NCI-H2171 treated with DMSO at 0.1 percent for 48 hours (cell line): Measurements from ENCODE around the gene DPYSL3.

ENCODE experiments used
- DNase-seq: peaks from one replicate; lab custom pipeline; 2025; lab: John Stamatoyannopoulos, UW

Gene DPYSL3

GRCh38 chr5:147472664-147473475 is 37.0 kb downstream of the DPYSL3 start:
- DNase-seq, result no peak

GRCh38 chr5:147467973-147468508 is 41.8 kb downstream of the DPYSL3 start:
- no peak for DNase-seq

- no peak for DNase-seq
Observed at GRCh38 chr5:147466360-147466980, 43.4 kb downstream of the DPYSL3 start.

- no peak for DNase-seq
Observed at GRCh38 chr5:147465747-147466146, 44.1 kb downstream of the DPYSL3 start.

GRCh38 chr5:147464211-147464610 is 45.7 kb downstream of the DPYSL3 start:
- no peak for DNase-seq

- no peak for DNase-seq
Observed at GRCh38 chr5:147461915-147462314, 48.0 kb downstream of the DPYSL3 start.

GRCh38 chr5:147460380-147460779 is 49.5 kb downstream of the DPYSL3 start:
- DNase-seq, result no peak

GRCh38 chr5:147458581-147458980 is 51.3 kb downstream of the DPYSL3 start:
- no peak for DNase-seq

- no peak for DNase-seq
Observed at GRCh38 chr5:147455822-147456450, 53.9 kb downstream of the DPYSL3 start.

GRCh38 chr5:147454996-147455677 is 54.7 kb downstream of the DPYSL3 start:
- DNase-seq, result no peak

- peak; percentile 87 for DNase-seq
Observed at GRCh38 chr5:147453875-147454814, 55.7 kb downstream of the DPYSL3 start.

GRCh38 chr5:147452165-147452811 is 57.6 kb downstream of the DPYSL3 start:
- DNase-seq, result peak; percentile 48

- DNase-seq, result no peak
Observed at GRCh38 chr5:147451193-147451592, 58.7 kb downstream of the DPYSL3 start.

- DNase-seq, result no peak
Observed at GRCh38 chr5:147450606-147451005, 59.3 kb downstream of the DPYSL3 start.

GRCh38 chr5:147448766-147449165 is 61.1 kb downstream of the DPYSL3 start:
- DNase-seq, result no peak

- peak; percentile 1 for DNase-seq
Observed at GRCh38 chr5:147446523-147446922, 63.3 kb downstream of the DPYSL3 start.

- DNase-seq, result no peak
Observed at GRCh38 chr5:147445917-147446316, 64.0 kb downstream of the DPYSL3 start.

- no peak for DNase-seq
Observed at GRCh38 chr5:147445090-147445489, 64.8 kb downstream of the DPYSL3 start.

- no peak for DNase-seq
Observed at GRCh38 chr5:147442224-147442623, 67.6 kb downstream of the DPYSL3 start.

GRCh38 chr5:147441191-147441695 is 68.6 kb downstream of the DPYSL3 start:
- DNase-seq, result no peak
